K562 (cell line): Measurements from ENCODE around the gene CPT1B. TPM values are rescaled to one million over a fixed set of nuclear protein-coding genes. Genes with fewer than 3 reads are reported as not detected.

Experiments used
- CREB5 ChIP-seq: fragments of 250-450 bp; sonication (Bioruptor Pico); IDR thresholded peaks from 2 replicates; pipeline ENCODE4 v1.5.0; 2020; ENCODE audit warnings: mild to moderate bottlenecking
- CXXC5 ChIP-seq: fragments of 250-450 bp; sonication (Bioruptor Pico); IDR thresholded peaks from 2 replicates; pipeline ENCODE4 v1.8.0; 2022; ENCODE audit warnings: inconsistent platforms, mild to moderate bottlenecking, moderate library complexity
- GABPA ChIP-seq: fragments of 200-800 bp; sonication (Bioruptor generic); conservative IDR thresholded peaks from 2 replicates; pipeline ENCODE4 v1.6.1; 2016; ENCODE audit warnings: low read depth, missing genetic modification characterization, missing compliant biosample characterization
- KDM2B ChIP-seq: fragments of 250-450 bp; sonication (Bioruptor Pico); IDR thresholded peaks from 2 replicates; pipeline ENCODE4 v1.8.0; 2021; ENCODE audit warnings: mild to moderate bottlenecking, moderate library complexity
- MAFK ChIP-seq: IDR thresholded peaks from 2 replicates; pipeline ENCODE4 v1.6.1; 2011; ENCODE audit warnings: low read length, improper control_type of control experiment
- MCM2 ChIP-seq: fragments of 450-650 bp; IDR thresholded peaks from 2 replicates; pipeline ENCODE4 v1.6.1; 2017; ENCODE audit warnings: low read depth, mild to moderate bottlenecking
- MEF2D ChIP-seq: conservative IDR thresholded peaks from 2 replicates; pipeline ENCODE4 v1.6.1; 2016; ENCODE audit warnings: low read depth, missing genetic modification characterization, missing compliant biosample characterization
- NCOR1 ChIP-seq: fragments of 450-650 bp; IDR thresholded peaks from 2 replicates; pipeline ENCODE4 v1.6.1; 2016; ENCODE audit warnings: mild to moderate bottlenecking, moderate library complexity
- NFYB ChIP-seq: IDR thresholded peaks from 2 replicates; pipeline ENCODE4 v1.6.1; 2011; ENCODE audit warnings: mild to moderate bottlenecking, moderate library complexity; ENCODE audit not compliant: insufficient read length; ENCODE audit errors: extremely low read depth
- NRF1 ChIP-seq, 2 experiments: fragments of 450-650 bp; IDR thresholded peaks in 1 of 2; conservative IDR thresholded peaks in 1 of 2; 2 replicates each; pipeline ENCODE4 v1.6.1; 2014; ENCODE audit warnings: mild to moderate bottlenecking in 2 of 2
- RFX7 ChIP-seq: fragments of 250-450 bp; sonication (Bioruptor Pico); IDR thresholded peaks from 2 replicates; pipeline ENCODE4 v1.5.1; 2021; ENCODE audit warnings: mild to moderate bottlenecking
- SMAD1 ChIP-seq: fragments of 150-350 bp; IDR thresholded peaks from 2 replicates; pipeline ENCODE4 v1.6.1; 2014; ENCODE audit warnings: low read length, low read depth; ENCODE audit not compliant: partially characterized antibody
- TRIM24 ChIP-seq, 2 experiments: fragments of 450-650 bp; IDR thresholded peaks; 2 replicates each; pipeline ENCODE4 v1.6.1; 2016
- ZBTB5 ChIP-seq: fragments of 450-650 bp; IDR thresholded peaks from 2 replicates; pipeline ENCODE4 v1.6.1; 2017; ENCODE audit warnings: antibody characterized with exemption
- ZNF263 ChIP-seq: sonication (generic); formaldehyde crosslinking; IDR thresholded peaks from 2 replicates; pipeline ENCODE4 v1.8.0; 2022; ENCODE audit warnings: mild to moderate bottlenecking, missing genetic modification reagents, borderline replicate concordance
- ZNF449 ChIP-seq: fragments of 250-450 bp; sonication (Bioruptor Pico); IDR thresholded peaks from 2 replicates; pipeline ENCODE4 v1.8.0; 2022; ENCODE audit warnings: moderate library complexity, mild to moderate bottlenecking, inconsistent platforms
- ZNF512 ChIP-seq: IDR thresholded peaks from 2 replicates; pipeline ENCODE4 v1.6.1; 2016; ENCODE audit warnings: missing genetic modification characterization, missing compliant biosample characterization
- ZNF584 ChIP-seq: fragments of 200-800 bp; sonication (Bioruptor generic); IDR thresholded peaks from 2 replicates; pipeline ENCODE4 v1.6.1; 2016; ENCODE audit warnings: low read depth, mild to moderate bottlenecking, missing genetic modification characterization, missing compliant biosample characterization
- polyA plus RNA-seq, 8 experiments: library from polyadenylated mRNA; depleted of rRNA in 4 of 8; stranded (reverse) in 5 of 8; unstranded in 3 of 8; fragments of >200 nt; fragmentation: Nextera tagmentation in 2 of 8; fragmentation: Illumina TruSeq in 1 of 8; extraction: Ambion mirVana in 2 of 8; extraction: Trizol in 1 of 8; gene quantifications; 2 replicates each; pipeline versions ENCODE4 v1.2.1 to v1.2.3, GENCODE V29; 2011 to 2014; ENCODE audit warnings: inconsistent platforms in 1 of 8, missing spikeins in 1 of 8
- total RNA-seq, 7 experiments: library from RNA; depleted of rRNA in 6 of 7; stranded (reverse); fragments of >200 nt in 6 of 7; fragmentation: Illumina TruSeq in 2 of 7; extraction: Trizol in 2 of 7; gene quantifications; 2 replicates each; pipeline versions ENCODE4 v1.2.1 to v1.2.3, GENCODE V29; 2011 to 2021; ENCODE audit warnings: low replicate concordance in 1 of 7

The CPT1B gene
- total and polyA plus RNA-seq, 9 of the 15 experiments (the other 6 are each of a cell fraction or from before 2014, with no cell fraction given) = 0.35 to 6.1 (median 2.6) TPM

- TF ChIP-seq ZNF512 (no peak), RFX7 (CRISPR knock-in tag) (no peak), ZNF263 (no peak), KDM2B (CRISPR knock-in tag) (no peak), ZNF449 (CRISPR knock-in tag) (no peak), NCOR1 (no peak), NFYB (no peak), CREB5 (no peak), SMAD1 (no peak), TRIM24 (IDR thresholded peaks at IDR 0.05) (no peak), ZNF584 (0 out of 2 replicates have a peak, but pooled peaks have one; percentile 5), NRF1 (conservative IDR thresholded peaks at IDR 0.05 in 1 of 2, IDR thresholded peaks at IDR 0.05 in 1 of 2) (no peak), GABPA (tag) (0 out of 2 replicates have a peak, but pooled peaks have one; percentile 18), MCM2 (no peak), ZBTB5 (peak; percentile 81), MEF2D (tag) (no peak), MAFK (no peak), CXXC5 (CRISPR knock-in tag) (peak; percentile 18; the same call in 1 of the 2 replicates)
These were observed 33.4 kb downstream of the CPT1B start (continued) for GRCh38 chr22:50544746-50545253.
